Urothelium cell line (cell line): ENCODE results near the gene ANKRD9.

ENCODE experiments used
- DNase-seq: peaks from one replicate; pipeline ENCODE4 v3.0.0; 2011; ENCODE audit warnings: low spot score, mixed read lengths
- FAIRE-seq: peaks from 2 replicates; lab custom pipeline; 2011; peaks lifted over from hg19 to GRCh38; lab: Jason Lieb, UNC

The ANKRD9 gene

GRCh38 chr14:102479777-102480176 lies 29.8 kb downstream of the ANKRD9 start:
- FAIRE-seq (no peak), DNase-seq (no peak)

GRCh38 chr14:102479107-102479506 lies 30.5 kb downstream of the ANKRD9 start:
- FAIRE-seq, result no peak
- DNase-seq, result no peak

- DNase-seq, result no peak
- no peak for FAIRE-seq
Observed at GRCh38 chr14:102474934-102475333, 34.6 kb downstream of the ANKRD9 start.

GRCh38 chr14:102473559-102473958 lies 36.0 kb downstream of the ANKRD9 start:
- no peak for FAIRE-seq

GRCh38 chr14:102472791-102473150 lies 36.8 kb downstream of the ANKRD9 start:
- FAIRE-seq (no peak), DNase-seq (no peak)

More at GRCh38 chr14:102473559-102473958, 36.0 kb downstream of the ANKRD9 start:
- DNase-seq, result no peak

GRCh38 chr14:102471921-102472790 lies 37.4 kb downstream of the ANKRD9 start:
- no peak for FAIRE-seq
- no peak for DNase-seq

- FAIRE-seq (no peak), DNase-seq (no peak)
Observed at GRCh38 chr14:102469261-102469660, 40.3 kb downstream of the ANKRD9 start.

- FAIRE-seq (no peak), DNase-seq (no peak)
Observed at GRCh38 chr14:102464846-102465341, 44.7 kb downstream of the ANKRD9 start.

GRCh38 chr14:102464006-102464405 lies 45.6 kb downstream of the ANKRD9 start:
- FAIRE-seq, result no peak
- no peak for DNase-seq

GRCh38 chr14:102462391-102462790 lies 47.2 kb downstream of the ANKRD9 start:
- DNase-seq (no peak), FAIRE-seq (no peak)

GRCh38 chr14:102461490-102462338 lies 47.9 kb downstream of the ANKRD9 start:
- FAIRE-seq (no peak), DNase-seq (no peak)

GRCh38 chr14:102457509-102457908 lies 52.1 kb downstream of the ANKRD9 start:
- FAIRE-seq (no peak), DNase-seq (no peak)

- DNase-seq (no peak), FAIRE-seq (no peak)
Observed at GRCh38 chr14:102454711-102455110, 54.9 kb downstream of the ANKRD9 start.

GRCh38 chr14:102452302-102452701 lies 57.3 kb downstream of the ANKRD9 start:
- DNase-seq, result no peak
- FAIRE-seq, result no peak
